Superior temporal gyrus (tissue), 1 donor: ENCODE measurements around the gene PODXL2.
"Not testable (repeated sequence)": the region's sequence is repeated elsewhere in the genome, so short reads cannot be mapped to it uniquely, and the experiment has no call there.

Experiments
- DNase-seq: peaks from one replicate; pipeline ENCODE4 v3.0.0-alpha.2; 2016; ENCODE audit errors: extremely low spot score

PODXL2 gene

DNA sequence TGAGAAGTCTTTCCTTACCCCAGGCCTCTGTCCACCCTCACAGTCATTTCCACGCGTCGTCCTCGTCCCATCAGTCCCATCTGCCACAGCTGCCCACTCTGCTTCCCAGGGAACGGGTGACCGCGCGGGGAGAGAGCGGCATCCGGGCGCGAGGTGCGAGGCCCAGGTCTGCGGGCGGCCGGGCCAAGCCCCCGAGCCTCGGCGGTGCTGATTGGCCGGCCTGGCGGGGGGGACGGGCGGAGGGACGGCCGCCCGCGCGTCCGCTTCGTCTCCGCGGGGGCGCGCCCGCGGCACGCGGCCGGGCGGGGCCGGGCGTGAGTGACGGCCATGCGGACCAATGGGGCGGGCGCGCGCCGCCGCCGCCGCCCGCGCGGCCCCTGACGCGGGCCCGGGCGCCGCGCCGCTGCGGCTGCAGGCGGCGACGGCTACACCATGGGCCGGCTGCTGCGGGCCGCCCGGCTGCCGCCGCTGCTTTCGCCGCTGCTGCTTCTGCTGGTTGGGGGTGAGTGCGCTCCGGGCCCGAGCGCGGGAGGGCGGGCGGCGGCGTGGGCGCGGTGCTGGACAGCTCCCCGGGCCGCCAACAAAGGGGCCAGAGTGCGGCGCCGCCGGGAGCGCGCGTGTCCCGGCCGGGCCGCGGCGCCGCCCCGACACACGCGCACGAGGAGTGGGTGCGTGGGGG, at the start of gene PODXL2:
Gene PODXL2 (plus strand): TSS at position 398 of the 679 bp plus-strand sequence. CDS start 35 bp downstream, at position 433.
- peak; percentile 47 for DNase-seq

DNA sequence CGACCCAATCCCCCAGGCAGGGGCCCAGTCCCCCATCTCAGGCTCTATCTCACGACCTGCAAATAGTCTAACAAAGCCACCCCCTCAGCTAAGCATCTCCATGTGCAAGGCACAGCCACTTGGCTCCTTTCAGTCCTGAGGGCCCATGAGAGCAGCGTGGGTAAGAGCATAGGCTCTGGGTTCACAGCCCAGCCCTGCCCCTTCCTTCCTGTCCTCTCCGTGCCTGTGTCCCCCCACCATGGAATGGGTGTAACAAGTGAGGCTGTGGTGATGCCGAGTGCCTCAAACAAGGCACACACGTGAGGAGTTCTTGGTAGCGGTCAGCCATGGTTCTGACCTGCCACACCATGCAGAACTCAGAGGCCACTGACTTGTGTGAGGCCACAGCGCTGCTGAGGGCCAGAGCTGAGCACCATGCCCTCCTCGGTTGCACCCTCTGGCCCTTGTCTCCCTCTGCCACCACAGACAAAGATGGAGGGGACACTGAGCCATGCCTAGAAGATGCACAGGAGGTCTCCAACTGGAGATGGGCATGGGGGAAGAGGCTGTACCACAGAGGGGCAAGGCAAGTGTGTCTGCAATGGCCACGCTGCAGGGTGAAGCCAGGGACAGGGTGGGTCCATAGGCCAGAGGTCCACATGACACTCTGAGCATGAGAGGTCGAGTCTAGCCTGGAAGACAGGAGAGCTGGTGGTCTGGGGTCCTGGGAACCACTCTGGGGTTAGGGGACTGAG, 48.5 kb upstream of the PODXL2 start:
- no peak for DNase-seq

DNA sequence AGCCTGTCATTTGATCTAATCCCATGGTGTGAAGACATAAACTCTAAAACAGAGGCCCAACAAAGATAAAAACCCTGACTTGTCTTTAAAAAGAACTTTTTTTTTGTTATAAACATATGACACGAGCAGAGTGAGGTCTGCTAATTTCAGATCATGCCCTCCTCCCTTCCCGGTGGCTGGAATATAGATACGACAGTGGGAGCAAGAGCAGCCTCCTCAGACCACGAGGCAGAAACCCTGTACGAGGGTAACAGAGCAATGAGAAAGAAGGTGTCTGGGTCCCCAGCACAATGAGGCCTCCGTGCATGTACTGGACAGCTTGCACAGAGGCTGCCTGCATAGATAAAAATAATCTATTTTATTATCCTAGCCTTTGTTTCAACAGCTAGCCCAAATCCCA, 44.3 kb upstream of the PODXL2 start:
- no peak for DNase-seq

DNA sequence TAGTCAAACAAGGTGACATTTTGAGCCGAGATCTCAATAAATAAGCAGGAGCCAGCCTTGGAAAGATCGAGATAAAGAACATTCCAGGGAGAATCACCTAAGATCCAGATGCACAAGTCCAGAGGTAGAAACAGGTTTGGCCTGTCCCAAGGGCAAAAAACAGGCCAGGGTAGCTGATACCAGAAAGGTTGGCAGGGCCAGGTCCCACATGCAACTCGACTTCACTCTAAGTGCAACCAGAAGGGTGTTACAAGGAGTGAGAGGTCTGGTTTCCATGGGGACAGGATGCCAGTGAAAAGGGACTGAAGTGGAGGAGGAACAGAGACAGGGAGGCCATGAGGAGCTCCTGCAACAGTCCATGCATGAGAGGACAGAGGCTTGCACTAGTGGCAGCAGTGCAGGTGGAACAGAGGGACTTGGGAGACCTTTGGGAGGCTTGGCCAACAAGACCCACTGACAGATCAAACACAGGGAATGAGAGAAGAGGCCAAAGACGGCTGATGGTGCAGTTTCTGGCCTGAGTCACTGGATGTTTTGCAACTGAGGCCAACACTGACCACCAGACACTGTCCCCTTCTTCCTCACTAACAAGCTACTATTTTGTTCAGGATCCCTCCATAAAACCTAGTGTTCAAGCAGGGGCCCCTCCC, 43.7 kb upstream of the PODXL2 start:
- DNase-seq: no peak

DNA sequence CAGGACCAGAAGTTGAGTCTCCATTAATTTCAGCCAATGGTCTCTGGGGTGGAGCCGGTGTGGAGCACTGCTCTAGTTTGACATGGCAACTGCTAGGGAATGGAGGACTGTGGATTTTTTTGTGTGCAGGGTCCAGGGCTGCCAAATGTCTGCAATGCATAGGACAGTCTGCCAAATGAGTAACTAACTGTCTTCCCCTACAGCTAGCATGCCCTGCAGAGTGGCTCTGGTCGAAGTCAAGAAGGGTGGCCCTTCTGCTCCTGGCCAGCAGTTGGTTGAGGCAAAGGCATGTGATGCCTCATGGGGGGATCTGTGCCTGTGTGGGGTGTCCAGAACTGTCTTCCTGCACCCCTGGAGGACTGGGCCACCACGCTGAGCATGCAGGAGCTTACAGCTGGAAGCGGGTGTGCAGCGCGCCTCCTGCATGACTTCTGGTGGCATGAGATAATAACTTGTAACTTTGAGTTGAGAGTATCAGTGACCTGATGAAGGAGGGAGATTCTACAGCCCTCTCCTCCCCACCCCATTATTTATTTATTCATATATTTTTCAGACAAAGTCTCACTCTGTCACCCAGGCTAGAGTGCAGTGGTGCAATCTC, 43.1 kb upstream of the PODXL2 start:
- DNase-seq: no peak

DNA sequence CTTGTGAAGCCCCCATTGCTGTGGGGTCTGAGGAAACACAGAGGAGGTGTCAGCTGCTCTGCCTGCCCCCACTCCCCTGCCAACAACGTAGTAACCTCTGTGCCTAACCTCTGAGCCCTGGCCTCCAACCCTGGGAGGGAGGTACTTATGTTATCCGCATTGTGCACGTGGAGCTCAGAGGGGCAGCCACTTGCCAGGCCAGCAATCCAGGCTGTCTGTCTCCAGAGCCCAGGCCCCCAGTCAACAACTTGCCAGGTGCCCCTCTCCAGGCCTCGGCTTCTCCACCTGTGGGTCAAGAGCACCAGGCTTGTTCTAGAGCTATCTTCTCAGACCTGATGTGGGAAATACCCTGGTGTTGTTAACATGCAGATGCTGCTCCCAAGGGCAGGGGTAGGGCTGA, 41.1 kb upstream of the PODXL2 start:
- no peak for DNase-seq

DNA sequence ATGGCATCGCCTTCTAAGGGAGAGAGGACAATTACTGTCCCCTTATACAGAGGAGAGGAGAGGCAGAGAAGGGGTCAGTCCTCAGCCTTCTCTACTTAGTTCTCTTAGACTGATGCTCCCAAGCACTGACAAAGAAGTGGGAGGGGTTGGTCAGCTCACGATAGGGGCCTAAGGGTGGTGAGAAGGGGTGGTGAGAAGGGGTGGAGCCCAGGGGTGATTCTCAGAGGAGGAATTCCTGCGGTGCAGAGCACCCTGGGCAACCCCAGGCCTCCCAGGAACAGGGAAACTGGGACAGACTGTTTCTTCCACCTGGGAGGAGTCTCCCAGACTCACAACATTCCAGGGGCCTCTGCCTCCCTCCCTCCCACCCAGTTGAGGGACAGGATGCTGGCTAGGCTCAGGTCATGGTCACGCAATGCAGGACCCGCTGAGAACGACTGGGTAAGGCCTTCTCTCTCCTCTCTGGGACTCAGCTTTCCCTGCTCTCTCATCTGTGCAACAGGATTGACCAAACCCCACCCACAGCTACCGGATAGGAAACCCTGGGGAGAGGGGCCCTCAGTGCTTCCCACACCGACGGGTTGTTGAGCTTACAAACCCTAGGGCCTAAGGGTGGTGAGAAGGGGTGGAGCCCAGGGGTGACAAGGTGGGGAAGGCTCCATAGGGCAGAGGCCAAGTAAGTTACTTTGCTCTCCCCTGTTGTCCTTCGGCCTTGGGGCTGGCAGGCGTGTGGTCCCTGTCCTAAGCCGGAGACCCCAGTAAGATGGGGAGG, 40.0 kb upstream of the PODXL2 start:
- no peak for DNase-seq

DNA sequence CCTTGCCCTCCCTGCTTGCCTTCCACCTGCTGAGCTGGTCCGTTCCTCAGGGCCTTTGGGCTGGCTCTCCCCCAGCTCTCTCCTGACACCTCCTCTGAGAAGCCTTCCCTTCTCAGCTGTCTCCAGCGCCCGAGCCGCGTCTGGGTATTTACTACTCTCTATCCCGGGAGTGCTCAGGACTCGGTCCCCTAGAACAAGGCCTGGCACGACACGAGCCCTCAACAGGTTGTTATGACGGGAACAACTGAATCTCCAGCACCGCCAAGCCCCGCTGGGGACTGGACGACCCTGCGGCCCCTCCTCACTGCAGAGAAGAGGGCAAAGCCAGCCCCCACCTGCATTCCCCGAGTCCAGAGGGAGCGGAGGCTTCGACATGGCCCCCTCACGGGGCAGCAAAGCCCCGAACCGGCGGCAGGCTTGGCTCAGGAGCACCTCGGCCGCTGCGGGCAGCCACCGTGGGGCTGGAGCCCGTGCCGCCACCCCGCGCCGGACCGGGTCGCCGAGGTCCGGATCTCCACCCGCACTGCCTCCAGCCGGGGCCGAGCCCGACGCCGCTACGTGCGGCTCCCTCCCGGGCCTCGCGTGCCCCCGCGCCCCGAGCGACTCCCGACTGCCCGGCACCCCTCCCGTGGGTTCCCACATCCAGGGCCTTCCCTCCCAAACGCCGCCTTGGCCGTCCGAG, 39.2 kb upstream of the PODXL2 start:
- DNase-seq: no peak

DNA sequence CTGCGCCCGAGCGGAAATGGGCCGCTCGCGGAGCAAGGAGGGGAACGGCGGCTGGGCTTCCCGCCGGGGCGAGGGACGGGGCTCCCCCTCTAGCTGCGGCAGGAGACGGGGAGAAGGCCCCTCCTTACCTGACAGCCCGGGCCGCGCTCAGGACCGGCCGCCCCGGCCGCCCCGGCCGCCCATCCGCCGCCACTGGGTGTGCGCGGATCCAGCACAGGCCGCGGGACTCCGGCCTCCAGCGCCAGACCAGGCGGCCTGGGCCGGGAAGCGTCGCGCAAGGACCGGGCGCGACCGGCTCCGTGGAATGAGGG, 38.7 kb upstream of the PODXL2 start:
- DNase-seq: no peak

DNA sequence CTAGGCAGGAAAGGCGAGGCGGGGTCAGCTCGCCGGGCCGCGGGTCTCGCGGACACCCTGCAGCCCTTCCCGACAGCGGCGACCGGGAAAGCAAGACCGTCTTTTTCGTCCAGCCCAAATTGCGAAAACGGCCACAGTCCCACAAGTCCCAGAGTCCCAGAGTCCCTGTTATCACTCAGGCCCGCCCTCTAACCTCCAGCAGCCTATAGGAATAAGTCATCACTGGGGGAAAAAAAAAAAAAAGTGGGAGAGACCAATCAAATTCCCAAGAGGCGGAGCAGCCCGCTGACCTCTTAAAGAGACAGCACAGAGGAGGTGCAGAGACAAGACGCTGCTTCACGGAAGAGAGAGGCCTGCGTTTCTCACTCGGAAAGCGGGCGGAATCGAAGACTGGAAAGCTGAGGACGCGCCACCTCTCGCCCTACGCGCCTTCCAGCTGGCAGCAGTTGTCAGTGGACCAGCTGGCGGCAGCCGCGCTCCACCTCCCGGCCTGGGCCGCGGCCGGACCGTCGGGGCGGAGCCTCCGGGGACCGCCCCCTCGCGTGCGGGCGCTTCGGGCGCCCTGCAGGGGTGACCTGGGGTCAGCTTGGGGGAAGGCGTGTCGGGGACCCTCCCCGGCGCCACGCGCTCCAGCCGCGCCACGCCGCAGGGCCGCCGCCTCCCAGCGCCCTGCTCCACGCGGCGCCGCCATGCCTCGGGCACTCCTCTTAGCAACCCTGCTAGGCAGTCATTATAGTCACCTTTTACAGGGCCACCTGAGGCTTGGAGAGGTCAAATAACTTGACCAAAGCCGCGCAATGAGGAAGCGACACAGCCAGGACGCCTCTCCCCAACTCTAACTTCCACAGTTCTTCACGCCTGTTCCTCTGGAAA, 38.2 kb upstream of the PODXL2 start, which contains the start of gene TPRA1:
Gene TPRA1 (minus strand): TSS at position 141 of the 873 bp plus-strand sequence. CDS start 10,587 bp downstream, outside the sequence.
- DNase-seq: peak; percentile 99

DNA sequence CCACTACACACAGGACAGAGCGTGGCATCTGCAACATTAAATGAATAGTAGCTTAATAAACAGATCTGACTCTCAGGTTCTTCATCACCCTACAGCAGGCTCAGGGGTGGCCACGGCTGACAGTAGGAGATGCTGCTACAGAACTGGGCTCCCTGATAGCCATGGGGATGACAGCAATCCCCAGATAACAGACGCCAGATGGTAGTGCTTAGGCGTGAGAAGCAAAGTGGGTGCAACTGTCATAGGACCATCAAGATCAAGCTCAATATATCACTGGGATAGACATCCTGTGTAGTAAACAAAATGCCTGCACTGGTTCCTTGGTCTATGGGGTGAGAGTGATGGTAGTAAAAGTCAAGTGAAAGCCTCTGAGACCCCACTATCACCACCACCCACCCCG, 35.8 kb upstream of the PODXL2 start:
- no peak for DNase-seq

DNA sequence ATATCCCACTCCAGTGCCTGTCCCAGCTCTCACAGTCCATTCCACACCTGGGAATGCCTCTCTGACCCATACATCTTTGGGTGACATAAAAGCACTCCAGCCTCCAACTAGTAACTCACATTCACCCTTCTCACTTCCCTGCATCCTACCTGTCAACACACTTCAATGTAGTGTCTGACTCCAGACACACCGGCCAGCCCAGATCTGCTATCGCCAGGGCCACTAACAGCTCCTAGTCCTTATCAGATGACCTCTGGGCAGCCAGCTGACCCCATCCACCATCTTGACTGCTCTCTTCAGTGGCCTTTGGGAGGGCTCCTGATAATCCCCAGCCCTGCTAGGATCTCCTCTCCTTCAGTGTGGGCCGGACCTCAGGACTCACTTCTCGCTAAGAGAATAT, 33.7 kb upstream of the PODXL2 start:
- no peak for DNase-seq

DNA sequence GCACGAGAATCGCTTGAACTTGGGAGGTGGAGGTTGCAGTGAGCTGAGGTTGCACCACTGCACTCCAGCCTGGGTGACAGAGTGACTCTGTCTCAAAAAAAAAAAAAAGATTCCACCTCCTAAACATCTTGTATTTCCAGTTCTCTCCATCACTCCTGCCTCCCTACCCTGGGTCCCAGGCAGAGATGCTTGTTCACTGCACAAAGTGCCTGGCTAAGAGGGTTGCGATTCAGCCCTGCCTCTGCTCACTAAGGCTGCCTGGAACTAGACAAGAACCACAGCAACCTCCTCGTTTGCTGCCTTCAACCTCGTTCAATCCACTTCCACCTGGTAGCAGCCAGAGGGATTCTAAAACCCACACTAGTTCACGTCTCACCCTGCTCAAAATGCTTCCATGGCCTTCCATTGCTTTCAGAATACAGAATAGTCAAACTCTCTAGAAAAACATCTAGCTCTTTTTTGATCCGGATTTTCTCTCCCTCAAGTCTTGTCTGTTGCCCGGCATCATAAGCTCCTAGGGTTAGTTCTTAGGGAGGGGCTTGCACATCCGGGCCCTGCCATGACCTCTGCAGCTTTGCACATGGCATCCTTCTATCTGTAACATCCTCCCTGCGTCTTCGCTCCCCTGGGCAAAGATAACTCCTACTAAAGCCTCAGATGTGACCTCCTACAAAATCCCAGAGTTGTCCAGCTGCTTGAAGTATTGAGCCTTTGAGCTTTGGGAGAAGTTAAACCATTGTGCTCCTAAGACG, 31.8 kb upstream of the PODXL2 start:
- no peak for DNase-seq

DNA sequence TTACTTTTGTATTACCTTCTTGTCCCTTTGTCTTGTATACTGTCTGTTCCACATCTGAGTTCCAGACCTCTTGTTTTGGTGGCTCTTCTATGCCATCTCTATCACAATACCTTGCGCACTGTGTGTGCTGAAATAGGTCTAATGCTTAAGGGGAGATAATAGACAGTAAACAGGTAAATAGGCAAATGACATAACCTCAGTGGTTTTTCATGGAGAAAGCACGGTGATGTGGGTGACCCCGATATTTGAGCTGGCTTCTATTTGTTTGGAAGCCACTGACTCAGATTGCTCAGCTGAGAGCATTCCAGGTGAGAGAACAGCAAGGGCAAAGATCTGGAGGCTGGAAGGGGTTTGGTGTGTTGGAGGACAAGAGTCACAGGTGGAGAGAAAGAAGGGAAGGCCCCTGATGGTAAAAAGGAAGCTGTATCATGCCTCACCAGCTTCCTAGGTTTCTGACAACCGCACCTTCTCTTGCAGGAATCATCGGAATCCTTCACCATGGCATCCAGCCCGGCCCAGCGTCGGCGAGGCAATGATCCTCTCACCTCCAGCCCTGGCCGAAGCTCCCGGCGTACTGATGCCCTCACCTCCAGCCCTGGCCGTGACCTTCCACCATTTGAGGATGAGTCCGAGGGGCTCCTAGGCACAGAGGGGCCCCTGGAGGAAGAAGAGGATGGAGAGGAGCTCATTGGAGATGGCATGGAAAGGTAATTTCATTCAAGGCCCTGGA, 30.0 kb upstream of the PODXL2 start:
- no peak for DNase-seq

GRCh38 chr3:127600749-127601456, 28.1 kb upstream of the PODXL2 start:
- no peak for DNase-seq

DNA sequence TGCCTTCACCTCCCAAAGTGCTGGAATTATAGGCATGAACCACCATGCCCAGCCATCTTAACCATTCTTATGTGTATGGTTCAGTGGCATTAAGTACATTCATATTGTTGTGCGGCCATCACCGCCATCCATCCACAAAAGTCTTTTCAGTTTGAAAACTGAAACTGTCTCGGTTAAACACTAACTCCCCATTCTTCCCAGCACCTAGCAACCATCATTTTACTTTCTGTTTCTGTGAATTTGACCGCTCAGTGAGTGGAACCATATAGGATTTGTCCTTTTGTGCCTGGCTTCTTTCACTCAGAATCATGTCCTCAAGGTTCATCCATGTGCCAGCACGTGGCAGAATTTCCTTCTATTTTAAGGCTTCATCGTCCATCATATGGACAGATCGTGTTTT, 24.9 kb upstream of the PODXL2 start:
- no peak for DNase-seq

GRCh38 chr3:127604546-127605165, 24.3 kb upstream of the PODXL2 start:
- no peak for DNase-seq

- not testable (repeated sequence) for DNase-seq
These were observed 23.4 kb upstream of the PODXL2 start for GRCh38 chr3:127605547-127605946.
